BJ (cell line): Measurements from ENCODE around the gene CACNA2D3. TPM values are rescaled to one million over a fixed set of nuclear protein-coding genes. Genes with fewer than 3 reads are reported as not detected.

Experiments
- CTCF ChIA-PET: fragments of 350-600 bp; formaldehyde crosslinking; extraction: SDS; loops from one replicate; lab custom pipeline; 2021; ENCODE audit warnings: antibody characterized with exemption, inconsistent platforms; lab: Yijun Ruan, JAX
- POLR2A ChIA-PET: fragments of 300-600 bp; sonication (Branson Sonifier 250); formaldehyde crosslinking; extraction: SDS; loops from one replicate; lab custom pipeline; 2021; ENCODE audit warnings: antibody characterized with exemption; lab: Charles Lee
- DNase-seq: peaks from one replicate; pipeline ENCODE4 v3.0.0-alpha.2; 2011; ENCODE audit warnings: low read depth
- H3K27me3 ChIP-seq: 2 replicates; pipeline ENCODE4 v1.6.0; 2011; ENCODE audit warnings: low read length; ENCODE audit not compliant: control insufficient read depth, insufficient read depth
- H3K36me3 ChIP-seq: 2 replicates; pipeline ENCODE4 v1.5.1; 2011; ENCODE audit warnings: low read length; ENCODE audit not compliant: control insufficient read depth, insufficient read depth
- H3K4me3 ChIP-seq: 2 replicates; pipeline ENCODE4 v1.5.1; 2011; ENCODE audit warnings: low read depth, mild to moderate bottlenecking, control low read depth, low read length
- CTCF ChIP-seq: IDR thresholded peaks from 2 replicates; pipeline ENCODE4 v1.5.1; 2011; ENCODE audit warnings: low read depth, mild to moderate bottlenecking, control low read depth, inconsistent platforms, low read length, moderate library complexity; ENCODE audit not compliant: insufficient read depth
- polyA plus RNA-seq: library from polyadenylated mRNA; depleted of rRNA; stranded (reverse); fragments of >200 nt; gene quantifications from 2 replicates; pipeline ENCODE4 v1.2.3, GENCODE V29; 2011

The CACNA2D3 gene
- polyA plus RNA-seq, 1 experiment = 0.56 TPM

- no peaks in the 10 kb centered on the region; the same call in none of the 2 replicates for H3K27me3 ChIP-seq
- TF ChIP-seq CTCF = no peak
- no peak overlapping the region for H3K4me3 ChIP-seq
- H3K36me3 ChIP-seq = no peaks in the 10 kb centered on the region
- DNase-seq = peak; percentile 47
- POLR2A ChIA-PET = no interaction called here
- CTCF ChIA-PET = interaction anchor here (1.3 to 2.2 kb wide), 4 partner anchors 8 to 46 kb away, joined by 3 to 8 read pairs (median 4); no protein-coding TSS in a partner anchor
These were observed 878.2 kb downstream of the CACNA2D3 start for GRCh38 chr3:55000546-55000945.

DNA sequence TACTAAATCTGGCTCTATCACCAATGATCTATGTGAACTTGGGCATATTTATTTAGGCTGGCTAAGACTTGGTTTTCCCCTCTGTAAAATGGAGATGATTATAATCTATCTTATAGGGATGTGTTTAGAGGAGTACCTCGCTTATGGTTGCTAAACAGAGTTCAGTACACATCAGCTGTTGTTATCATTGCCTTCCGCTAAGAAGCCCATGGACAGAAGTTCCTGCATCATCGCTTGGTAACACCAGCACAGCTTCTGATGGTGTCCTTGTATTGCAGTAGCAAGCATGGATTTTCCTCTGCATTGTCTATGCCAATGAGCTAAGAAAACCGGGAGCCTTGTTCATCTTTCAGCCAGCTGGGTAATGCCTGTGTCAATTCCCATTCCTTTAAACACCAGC lies 878.6 kb downstream of the CACNA2D3 start:
- no peak overlapping the region for H3K4me3 ChIP-seq
- POLR2A ChIA-PET = interaction anchor here (0.6 kb wide), 1 partner anchor 43 kb away, joined by 3 read pairs; no protein-coding TSS in a partner anchor
- H3K36me3 ChIP-seq = no peaks in the 10 kb centered on the region
- no peaks in the 10 kb centered on the region; the same call in none of the 2 replicates for H3K27me3 ChIP-seq
- no peak for TF ChIP-seq CTCF
- DNase-seq = no peak
- CTCF ChIA-PET = interaction anchor here (1.3 to 2.2 kb wide), 4 partner anchors 9 to 46 kb away, joined by 3 to 8 read pairs (median 4); no protein-coding TSS in a partner anchor

- Histone ChIP-seq H3K27me3 (peaks cover 1% of the 10 kb centered on the region), H3K4me3 (no peak overlapping the region), H3K36me3 (no peaks in the 10 kb centered on the region)
- DNase-seq = no peak
- POLR2A ChIA-PET = no interaction called here
- CTCF ChIA-PET = no interaction called here
- TF ChIP-seq CTCF = no peak
These were observed 880.1 kb downstream of the CACNA2D3 start for GRCh38 chr3:55002416-55002930.

DNA sequence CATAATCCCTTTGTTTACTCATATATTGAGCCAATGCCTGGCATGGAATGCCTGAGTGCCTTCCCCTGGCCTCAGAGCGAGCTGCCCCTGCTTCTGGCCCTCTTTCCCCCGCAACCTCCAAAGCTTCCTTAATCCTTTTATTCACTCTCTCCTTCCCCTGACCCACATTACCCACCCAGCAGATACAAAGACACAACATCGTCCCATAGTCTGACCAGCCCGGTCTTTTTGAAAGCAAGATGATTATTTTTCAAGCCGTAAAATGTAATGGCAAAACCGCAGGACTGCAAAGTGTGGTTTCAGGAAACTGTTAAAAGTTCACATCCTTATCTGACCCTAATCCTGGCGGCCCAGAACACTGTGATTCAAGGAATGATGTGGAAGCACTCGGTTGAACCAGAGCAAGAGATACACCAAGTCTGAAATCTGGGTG lies 883.9 kb downstream of the CACNA2D3 start:
- no peaks in the 10 kb centered on the region for H3K36me3 ChIP-seq
- H3K27me3 ChIP-seq = peaks cover 1% of the 10 kb centered on the region
- no peak for TF ChIP-seq CTCF
- ChIA-PET CTCF (interaction anchor here (1.3 kb wide), 1 partner anchor 10 kb away, joined by 4 read pairs; no protein-coding TSS in a partner anchor), POLR2A (no interaction called here)
- DNase-seq = no peak
- H3K4me3 ChIP-seq = no peak overlapping the region

DNA sequence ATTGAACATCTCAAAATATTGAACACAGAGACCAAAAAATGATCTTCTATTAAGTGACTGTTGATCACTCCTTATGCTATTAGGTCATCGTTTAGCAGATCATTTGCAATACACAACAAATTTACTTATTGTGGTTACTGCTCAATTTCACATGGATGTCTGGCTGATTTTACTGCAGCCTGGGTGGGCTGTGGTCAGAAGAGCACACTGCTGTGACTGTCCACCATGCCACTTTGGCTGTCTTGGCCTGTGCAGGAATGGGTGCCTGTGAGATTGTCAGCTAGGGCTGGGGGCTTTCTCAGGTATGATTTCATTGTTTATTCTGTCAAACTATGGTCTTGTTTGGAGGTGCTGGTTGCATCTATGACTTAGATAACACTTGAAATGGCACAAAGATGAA lies 885.6 kb downstream of the CACNA2D3 start:
- no peak overlapping the region for H3K4me3 ChIP-seq
- no peak for DNase-seq
- POLR2A ChIA-PET = no interaction called here
- TF ChIP-seq CTCF = no peak
- no peaks in the 10 kb centered on the region for H3K36me3 ChIP-seq
- peaks cover 1% of the 10 kb centered on the region; the same call in 1 of the 2 replicates for H3K27me3 ChIP-seq
- CTCF ChIA-PET = interaction anchor here (0.6 to 1.0 kb wide), 2 partner anchors 20 to 122 kb away, joined by 3 to 4 read pairs; no protein-coding TSS in a partner anchor
